Measurements from ENCODE around the gene DUSP11. TPM values are rescaled to one million over a fixed set of nuclear protein-coding genes. Genes with fewer than 3 reads are reported as not detected.

Gene DUSP11
- total and polyA plus RNA-seq, 12 donors, result 7.9 to 12.9 (median 10.8) TPM

- WGBS, 2 donors, result 93 to 95% methylated on average over 3 of the region's 3 CpGs
- no peak for DNase-seq
- peaks cover 0 to 44% (median 0%) of the 10 kb centered on the region in 9 donors for H3K36me3 ChIP-seq
- TF ChIP-seq CTCF (IDR thresholded peaks at IDR 0.05), result no peak
- H3K4me3 ChIP-seq, result no peak overlapping the region
- intact Hi-C loops (cut with DNase I), result no loop called here
- H3K9me3 ChIP-seq, result no peaks in the 10 kb centered on the region
- H3K4me1 ChIP-seq, result peaks cover 0 to 21% (median 20%) of the 10 kb centered on the region in 9 donors
- no peak overlapping the region for H3K27ac ChIP-seq
- no peak for ATAC-seq
- H3K27me3 ChIP-seq, result no peaks in the 10 kb centered on the region
These were observed 40.8 kb downstream of the DUSP11 start for GRCh38 chr2:73739101-73739500.

- WGBS, 2 donors, result 1% methylated on average over 49 of the region's 49 CpGs
- intact Hi-C loops (cut with DNase I), result loop anchor here in 1 of 10 donors (1.0 kb wide), 1 partner anchor 43 kb away; the partner anchor contains the start of gene DUSP11
- peak; percentile 95 to 98 for DNase-seq
These were observed 42.8 kb downstream of the DUSP11 start, which contains the start of gene TPRKB for GRCh38 chr2:73736855-73737779. TSS of gene TPRKB (minus strand) at chr2:73737345. CDS start at chr2:73734569, 2,776 bp downstream.

GRCh38 chr2:73736378-73736777 lies 43.5 kb downstream of the DUSP11 start:
- DNase-seq (no peak), ATAC-seq (no peak)
- H3K4me3 ChIP-seq, result peak overlapping the region; percentile 48 to 98 (median 82)
- no peaks in the 10 kb centered on the region for H3K9me3 ChIP-seq
- no peaks in the 10 kb centered on the region for H3K27me3 ChIP-seq
- no peak for TF ChIP-seq CTCF (IDR thresholded peaks at IDR 0.05)
- H3K27ac ChIP-seq, result peak overlapping the region in 9 of 10 donors; percentile 64 to 91 (median 82)
- intact Hi-C loops (cut with DNase I), result no loop called here
- 9 to 10% methylated on average over 8 of the region's 8 CpGs for WGBS, 2 donors
- H3K4me1 ChIP-seq, result peaks cover 0 to 21% (median 20%) of the 10 kb centered on the region in 9 donors
- H3K36me3 ChIP-seq, result peaks cover 0 to 46% (median 12%) of the 10 kb centered on the region in 9 donors

More at GRCh38 chr2:73736855-73737779, 42.8 kb downstream of the DUSP11 start, which contains the start of gene TPRKB:
- H3K4me3 ChIP-seq, result peak within 1 kb of the TSS; percentile 48 to 98 (median 82)
- TF ChIP-seq CTCF (IDR thresholded peaks at IDR 0.05), result no peak
- peaks cover 0 to 45% (median 6%) of the 10 kb centered on the region in 9 donors for H3K36me3 ChIP-seq
- no peaks in the 10 kb centered on the region for H3K27me3 ChIP-seq
- H3K9me3 ChIP-seq, result no peaks in the 10 kb centered on the region
- peak; percentile 99 to 100 (median 100) for ATAC-seq
- H3K27ac ChIP-seq, result peak within 1 kb of the TSS; percentile 19 to 91 (median 82)
- H3K4me1 ChIP-seq, result peaks cover 0 to 21% (median 20%) of the 10 kb centered on the region in 9 donors

GRCh38 chr2:73730810-73731209 lies 49.1 kb downstream of the DUSP11 start:
- peak in 6 of 8 donors; percentile 7 to 98 (median 82) for ATAC-seq
- no peak overlapping the region for H3K4me3 ChIP-seq
- intact Hi-C loops (cut with DNase I), result no loop called here
- H3K9me3 ChIP-seq, result no peaks in the 10 kb centered on the region
- no peaks in the 10 kb centered on the region for H3K27me3 ChIP-seq
- peaks cover 0 to 17% (median 5%) of the 10 kb centered on the region in 9 donors for H3K4me1 ChIP-seq
- DNase-seq, result peak in 1 of 2 donors; percentile 46
- no peak for TF ChIP-seq CTCF (IDR thresholded peaks at IDR 0.05)
- WGBS, 2 donors, result 62% methylated on average over 4 of the region's 4 CpGs
- H3K36me3 ChIP-seq, result peaks cover 0 to 77% (median 28%) of the 10 kb centered on the region in 9 donors
- H3K27ac ChIP-seq, result peak overlapping the region; percentile 3 to 68 (median 26)
